ENCODE data around the gene ERN1.

ERN1 gene

GRCh38 chr17:64153565-64154312 is 23.8 kb upstream of the ERN1 start:
- in situ Hi-C loops (cut with HindIII; ENCODE audit: low pct_ligation_motif_present, low sequenced_read_pairs): no loop called here
- no peak overlapping the region for H3K4me3 ChIP-seq (ENCODE audit: low read depth, low read length)
- no peaks in the 10 kb centered on the region for H3K36me3 ChIP-seq (replicated peaks)
- no peaks in the 10 kb centered on the region for H3K27me3 ChIP-seq (replicated peaks)
- no peak overlapping the region for H3K27ac ChIP-seq
- TF ChIP-seq CTCF (IDR thresholded peaks at IDR 0.05; ENCODE audit: low read depth, low read length, missing control alignments): no peak
- DNase-seq: no peak

- no peak for TF ChIP-seq CTCF (IDR thresholded peaks at IDR 0.05; ENCODE audit: low read depth, low read length, missing control alignments)
- Histone ChIP-seq H3K27me3 (replicated peaks) (no peaks in the 10 kb centered on the region), H3K4me3 (ENCODE audit: low read depth, low read length) (no peak overlapping the region), H3K36me3 (replicated peaks) (no peaks in the 10 kb centered on the region), H3K27ac (no peak overlapping the region)
- no peak for DNase-seq
- in situ Hi-C loops (cut with HindIII; ENCODE audit: low pct_ligation_motif_present, low sequenced_read_pairs): no loop called here
These were observed 22.6 kb upstream of the ERN1 start for GRCh38 chr17:64152428-64153125.

- Histone ChIP-seq H3K4me3 (ENCODE audit: low read depth, low read length) (no peak overlapping the region), H3K27ac (no peak overlapping the region), H3K36me3 (replicated peaks) (peaks cover 4% of the 10 kb centered on the region), H3K27me3 (replicated peaks) (no peaks in the 10 kb centered on the region)
- in situ Hi-C loops (cut with HindIII; ENCODE audit: low pct_ligation_motif_present, low sequenced_read_pairs): no loop called here
- no peak for TF ChIP-seq CTCF (IDR thresholded peaks at IDR 0.05; ENCODE audit: low read depth, low read length, missing control alignments)
- no peak for DNase-seq
These were observed 21.0 kb upstream of the ERN1 start for GRCh38 chr17:64151016-64151368.

- Histone ChIP-seq H3K27me3 (replicated peaks) (no peaks in the 10 kb centered on the region), H3K36me3 (replicated peaks) (peaks cover 5% of the 10 kb centered on the region), H3K4me3 (ENCODE audit: low read depth, low read length) (no peak overlapping the region), H3K27ac (no peak overlapping the region)
- in situ Hi-C loops (cut with HindIII; ENCODE audit: low pct_ligation_motif_present, low sequenced_read_pairs): no loop called here
- TF ChIP-seq CTCF (IDR thresholded peaks at IDR 0.05; ENCODE audit: low read depth, low read length, missing control alignments): no peak
- no peak for DNase-seq
These were observed 20.5 kb upstream of the ERN1 start for GRCh38 chr17:64150237-64151015.

- peaks cover 5% of the 10 kb centered on the region for H3K36me3 ChIP-seq (replicated peaks)
- no peaks in the 10 kb centered on the region for H3K27me3 ChIP-seq (replicated peaks)
- no peak for DNase-seq
- H3K4me3 ChIP-seq (ENCODE audit: low read depth, low read length): no peak overlapping the region
- no peak overlapping the region for H3K27ac ChIP-seq
- in situ Hi-C loops (cut with HindIII; ENCODE audit: low pct_ligation_motif_present, low sequenced_read_pairs): no loop called here
- no peak for TF ChIP-seq CTCF (IDR thresholded peaks at IDR 0.05; ENCODE audit: low read depth, low read length, missing control alignments)
These were observed 19.3 kb upstream of the ERN1 start for GRCh38 chr17:64149196-64149595.

Measured in brain microvascular endothelial cell (primary cell).